GM12878 (cell line): ENCODE data around the gene USP15. TPM values are rescaled to one million over a fixed set of nuclear protein-coding genes. Genes with fewer than 3 reads are reported as not detected.

ENCODE experiments used
- ATAC-seq: fragments of 200-7000 bp; cut with Tn5 transposase; 3 replicates; pipeline ENCODE4 v1.9.1; 2020; ENCODE audit warnings: mild to moderate bottlenecking, moderate library complexity
- BruUV-seq: library from RNA; stranded (reverse); fragments of 400-500 nt; replicated peaks from 2 replicates; lab custom pipeline; 2021; lab: Mats Ljungman, UMichigan
- CTCF ChIA-PET: fragments of 300-600 bp; sonication (Branson Sonifier 250); formaldehyde crosslinking; extraction: SDS; loops from one replicate; lab custom pipeline; 2021; ENCODE audit warnings: inconsistent platforms; lab: Yijun Ruan, JAX
- POLR2A ChIA-PET: fragments of 350-600 bp; formaldehyde crosslinking; extraction: SDS; loops from one replicate; lab custom pipeline; 2021; ENCODE audit warnings: inconsistent platforms; lab: Charles Lee
- RAD21 ChIA-PET: fragments of 300-600 bp; sonication (Branson Sonifier 250); formaldehyde crosslinking; loops from one replicate; lab custom pipeline; 2023; ENCODE audit warnings: antibody characterized with exemption; ENCODE audit not compliant: unreplicated experiment; lab: Charles Lee
- SMC1A ChIA-PET: fragments of 300-600 bp; sonication (Branson Sonifier 250); formaldehyde crosslinking; loops from one replicate; lab custom pipeline; 2023; ENCODE audit not compliant: unreplicated experiment, uncharacterized antibody; lab: Charles Lee
- DNase-seq: peaks from one replicate; pipeline ENCODE4 v3.0.0-alpha.2; 2011; ENCODE audit warnings: low read depth, low spot score
- FAIRE-seq: peaks from 3 replicates; lab custom pipeline; 2011; peaks lifted over from hg19 to GRCh38; lab: Jason Lieb, UNC
- H2AFZ ChIP-seq: 2 replicates; pipeline ENCODE4 v1.6.0; 2011; ENCODE audit warnings: low read depth, low read length, control low read depth; ENCODE audit not compliant: control insufficient read depth
- H3K27ac ChIP-seq: 2 replicates; pipeline ENCODE4 v1.5.1; 2011; ENCODE audit warnings: control low read depth; ENCODE audit not compliant: control insufficient read depth, insufficient read depth
- H3K27me3 ChIP-seq, 2 experiments: replicated peaks in 1 of 2; 2 replicates each; pipeline versions ENCODE4 v1.6.0 to v1.6.1; 2011; ENCODE audit warnings: low read length in 1 of 2; ENCODE audit not compliant: control insufficient read depth in 2 of 2, insufficient read depth in 2 of 2
- H3K36me3 ChIP-seq, 2 experiments: 2 replicates each; pipeline ENCODE4 v1.5.1; 2011; ENCODE audit warnings: low read length in 1 of 2; ENCODE audit not compliant: control insufficient read depth in 2 of 2, insufficient read depth in 2 of 2
- H3K4me1 ChIP-seq: 2 replicates; pipeline ENCODE4 v1.6.1; 2011; ENCODE audit warnings: mild to moderate bottlenecking, low read length, moderate library complexity, mixed read lengths; ENCODE audit not compliant: control insufficient read depth, insufficient read depth
- H3K4me2 ChIP-seq: 2 replicates; pipeline ENCODE4 v1.6.0; 2011; ENCODE audit warnings: control low read depth; ENCODE audit not compliant: control insufficient read depth, insufficient read depth
- H3K4me3 ChIP-seq: fragments of 200-600 bp; sonication (generic); 2 replicates; pipeline ENCODE4 v1.5.1; 2016
- H3K79me2 ChIP-seq: 2 replicates; pipeline ENCODE4 v1.6.0; 2011; ENCODE audit warnings: low read length; ENCODE audit not compliant: control insufficient read depth, insufficient read depth
- H3K9ac ChIP-seq: 2 replicates; pipeline ENCODE4 v1.8.0; 2011; ENCODE audit warnings: low read length, control low read depth, mixed read lengths; ENCODE audit not compliant: control insufficient read depth, insufficient read depth
- H3K9me3 ChIP-seq: replicated peaks from 3 replicates; pipeline ENCODE4 v1.5.1; 2011; ENCODE audit warnings: mild to moderate bottlenecking, low read length; ENCODE audit not compliant: control insufficient read depth, insufficient read depth
- H4K20me1 ChIP-seq: 2 replicates; pipeline ENCODE4 v1.6.0; 2011; ENCODE audit not compliant: control insufficient read depth, insufficient read depth
- CHD1 ChIP-seq: IDR thresholded peaks from 2 replicates; pipeline ENCODE4 v1.6.1; 2012; ENCODE audit warnings: low read depth, low read length, improper control_type of control experiment
- FOXK2 ChIP-seq: fragments of 450-650 bp; IDR thresholded peaks from 2 replicates; pipeline ENCODE4 v1.6.1; 2017; ENCODE audit warnings: mild to moderate bottlenecking, moderate library complexity
- IKZF1 ChIP-seq: fragments of 450-650 bp; conservative IDR thresholded peaks from 2 replicates; pipeline ENCODE4 v1.6.1; 2017; ENCODE audit warnings: antibody characterized with exemption, mild to moderate bottlenecking
- RUNX3 ChIP-seq: IDR thresholded peaks from 2 replicates; pipeline ENCODE4 v1.6.1; 2012; ENCODE audit warnings: low read length, inconsistent platforms
- WGBS: methylation state at CpG from one replicate; pipeline ENCODE4 v1.1.6; 2016; ENCODE audit warnings: low lambda C conversion rate; ENCODE audit not compliant: insufficient replicate concordance, insufficient coverage; ENCODE audit errors: missing lambda C conversion rate; 5-methylcytosine and 5-hydroxymethylcytosine counted together
- in situ Hi-C: fragments of 300-500 bp; cut with MboI; formaldehyde crosslinking; loops from 9 replicates; pipeline ENCODE4 v1.14.3; 2018; ENCODE audit warnings: mixed read lengths
- intact Hi-C: fragments of 100-400 bp; cut with micrococcal nuclease; formaldehyde crosslinking; loops from one replicate; pipeline ENCODE4 v1.14.2; 2022; ENCODE audit not compliant: unreplicated experiment
- polyA plus RNA-seq, 11 experiments: library from polyadenylated mRNA; depleted of rRNA in 4 of 11; unstranded in 6 of 11; stranded (reverse) in 5 of 11; fragments of >200 nt; fragmentation: Nextera tagmentation in 4 of 11; fragmentation: Illumina TruSeq in 1 of 11; extraction: Ambion mirVana in 4 of 11; extraction: Trizol in 1 of 11; gene quantifications; 1 replicate in 1 of 11; 2 replicates in 10 of 11; pipeline versions ENCODE4 v1.2.1 to v1.2.3, GENCODE V29; 2011 to 2016; ENCODE audit warnings: inconsistent platforms in 2 of 11, missing spikeins in 2 of 11, low read depth in 1 of 11
- total RNA-seq, 4 experiments: library from RNA; depleted of rRNA in 3 of 4; stranded (reverse); fragments of >200 nt in 3 of 4; fragmentation: Illumina TruSeq in 1 of 4; extraction: Trizol in 1 of 4; gene quantifications; 2 replicates each; pipeline versions ENCODE4 v1.2.1 to v1.2.3, GENCODE V29; 2013 to 2021
- TF ChIP-seq, protein P1 (sequence below): IDR thresholded peaks from 2 replicates; pipeline ENCODE4 v1.6.1; 2011; ENCODE audit warnings: low read depth, mild to moderate bottlenecking, low read length, moderate library complexity, borderline replicate concordance; ENCODE audit errors: extremely low read depth
- TF ChIP-seq, protein P2 (sequence below), 3 experiments: IDR thresholded peaks in 2 of 3; conservative IDR thresholded peaks in 1 of 3; 2 replicates each; pipeline ENCODE4 v1.5.1; 2011; ENCODE audit warnings: low read depth in 3 of 3, low read length in 3 of 3, mild to moderate bottlenecking in 3 of 3, control low read depth in 2 of 3, moderate library complexity in 2 of 3, inconsistent platforms in 1 of 3, mixed read lengths in 1 of 3; ENCODE audit not compliant: control insufficient read depth in 2 of 3, insufficient read depth in 1 of 3; ENCODE audit errors: extremely low read depth in 1 of 3

The USP15 gene
- total and polyA plus RNA-seq, 10 of the 15 experiments (the other 5 are each of a cell fraction or from before 2014, with no cell fraction given): 57.6 to 101 (median 90.2) TPM

DNA sequence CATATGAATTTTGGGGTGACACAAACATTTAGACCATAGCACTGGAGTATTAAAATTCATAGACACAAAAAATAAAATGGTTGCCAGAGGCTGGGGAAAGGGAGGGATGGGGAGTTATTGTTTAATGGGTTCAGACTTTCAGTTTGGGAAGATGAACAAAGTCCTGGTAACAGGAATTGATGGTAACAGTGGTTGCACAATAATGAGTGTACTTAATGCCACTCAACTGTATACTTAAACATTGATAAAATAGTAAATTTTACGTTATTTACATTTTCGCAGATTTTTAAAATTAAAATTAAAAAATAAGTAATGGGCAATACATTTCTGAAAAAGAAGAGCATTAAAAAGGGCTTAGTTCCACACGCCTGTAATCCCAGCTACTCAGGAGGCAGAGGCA lies 35.6 kb upstream of the USP15 start:
- FAIRE-seq (no peak), ATAC-seq (no peak), DNase-seq (no peak)
- CTCF ChIA-PET: no interaction called here
- RAD21 ChIA-PET: no interaction called here
- no peaks in the 10 kb centered on the region for H4K20me1 ChIP-seq
- TF ChIP-seq CHD1 (no peak), IKZF1 (no peak), FOXK2 (no peak), RUNX3 (no peak)
- TF ChIP-seq, protein P1, sequence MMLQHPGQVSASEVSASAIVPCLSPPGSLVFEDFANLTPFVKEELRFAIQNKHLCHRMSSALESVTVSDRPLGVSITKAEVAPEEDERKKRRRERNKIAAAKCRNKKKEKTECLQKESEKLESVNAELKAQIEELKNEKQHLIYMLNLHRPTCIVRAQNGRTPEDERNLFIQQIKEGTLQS: no peak
- TF ChIP-seq, protein P2, sequence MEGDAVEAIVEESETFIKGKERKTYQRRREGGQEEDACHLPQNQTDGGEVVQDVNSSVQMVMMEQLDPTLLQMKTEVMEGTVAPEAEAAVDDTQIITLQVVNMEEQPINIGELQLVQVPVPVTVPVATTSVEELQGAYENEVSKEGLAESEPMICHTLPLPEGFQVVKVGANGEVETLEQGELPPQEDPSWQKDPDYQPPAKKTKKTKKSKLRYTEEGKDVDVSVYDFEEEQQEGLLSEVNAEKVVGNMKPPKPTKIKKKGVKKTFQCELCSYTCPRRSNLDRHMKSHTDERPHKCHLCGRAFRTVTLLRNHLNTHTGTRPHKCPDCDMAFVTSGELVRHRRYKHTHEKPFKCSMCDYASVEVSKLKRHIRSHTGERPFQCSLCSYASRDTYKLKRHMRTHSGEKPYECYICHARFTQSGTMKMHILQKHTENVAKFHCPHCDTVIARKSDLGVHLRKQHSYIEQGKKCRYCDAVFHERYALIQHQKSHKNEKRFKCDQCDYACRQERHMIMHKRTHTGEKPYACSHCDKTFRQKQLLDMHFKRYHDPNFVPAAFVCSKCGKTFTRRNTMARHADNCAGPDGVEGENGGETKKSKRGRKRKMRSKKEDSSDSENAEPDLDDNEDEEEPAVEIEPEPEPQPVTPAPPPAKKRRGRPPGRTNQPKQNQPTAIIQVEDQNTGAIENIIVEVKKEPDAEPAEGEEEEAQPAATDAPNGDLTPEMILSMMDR (IDR thresholded peaks at IDR 0.05 in 2 of 3, conservative IDR thresholded peaks at IDR 0.05 in 1 of 3; ENCODE audit: control insufficient read depth in 2 of 3, extremely low read depth in 1 of 3, insufficient read depth in 1 of 3, low read depth in 3 of 3, low read length in 3 of 3): no peak
- WGBS: 74% methylated on average over 3 of the region's 3 CpGs
- POLR2A ChIA-PET: no interaction called here
- H3K4me3 ChIP-seq: no peak overlapping the region
- no peak overlapping the region for H3K9ac ChIP-seq
- no peaks in the 10 kb centered on the region for H3K36me3 ChIP-seq
- intact Hi-C loops (no loop called here), in situ Hi-C loops (no loop called here)
- SMC1A ChIA-PET: no interaction called here
- H3K27ac ChIP-seq: no peak overlapping the region
- no TSS peak for BruUV-seq
- no peaks in the 10 kb centered on the region for H3K4me1 ChIP-seq
- no peak overlapping the region for H2AFZ ChIP-seq
- no peaks in the 10 kb centered on the region for H3K27me3 ChIP-seq
- no peaks in the 10 kb centered on the region for H3K79me2 ChIP-seq
- no peaks in the 10 kb centered on the region for H3K9me3 ChIP-seq
- H3K4me2 ChIP-seq: no peak overlapping the region
